MM.1S (cell line): ENCODE measurements around the gene POU2F2.

Source experiments
- DNase-seq: peaks from one replicate; pipeline ENCODE4 v3.0.0-alpha.2; 2015
- H2AFZ ChIP-seq: fragments of 300-600 bp; sonication (generic); 2 replicates; pipeline ENCODE4 v1.6.0; 2016; ENCODE audit warnings: antibody characterized with exemption, low read length
- H3F3A ChIP-seq: fragments of 300-600 bp; sonication (generic); 2 replicates; pipeline ENCODE4 v1.6.1; 2016; ENCODE audit warnings: mild to moderate bottlenecking, antibody characterized with exemption, low read length, moderate library complexity, mixed read lengths; ENCODE audit not compliant: insufficient read depth
- H3K27ac ChIP-seq: fragments of 300-600 bp; sonication (generic); 2 replicates; pipeline ENCODE4 v1.5.1; 2016; ENCODE audit warnings: mild to moderate bottlenecking, low read length
- H3K27me3 ChIP-seq: fragments of 300-600 bp; sonication (generic); replicated peaks from 2 replicates; pipeline ENCODE4 v1.6.0; 2016; ENCODE audit warnings: low read length; ENCODE audit not compliant: insufficient read depth
- H3K36me3 ChIP-seq: fragments of 300-600 bp; sonication (generic); replicated peaks from 2 replicates; pipeline ENCODE4 v1.6.1; 2016; ENCODE audit warnings: mild to moderate bottlenecking, low read length, mixed read lengths; ENCODE audit not compliant: insufficient read depth
- H3K4me1 ChIP-seq: fragments of 300-600 bp; sonication (generic); 2 replicates; pipeline ENCODE4 v1.6.1; 2016; ENCODE audit warnings: low read length, mixed read lengths
- H3K4me2 ChIP-seq: fragments of 300-600 bp; sonication (generic); 2 replicates; pipeline ENCODE4 v1.6.0; 2016; ENCODE audit warnings: low read depth, low read length
- H3K4me3 ChIP-seq: fragments of 300-600 bp; sonication (generic); 2 replicates; pipeline ENCODE4 v1.5.1; 2016; ENCODE audit warnings: low read length, mixed read lengths
- H3K79me2 ChIP-seq: fragments of 300-600 bp; sonication (generic); 2 replicates; pipeline ENCODE4 v1.6.1; 2016; ENCODE audit warnings: mixed run types, low read length, mixed read lengths
- H3K9ac ChIP-seq: fragments of 300-600 bp; sonication (generic); 2 replicates; pipeline ENCODE4 v1.6.1; 2016; ENCODE audit warnings: low read length, mixed read lengths
- H3K9me2 ChIP-seq: fragments of 300-600 bp; sonication (generic); replicated peaks from 2 replicates; pipeline ENCODE4 v1.6.1; 2016; ENCODE audit warnings: mild to moderate bottlenecking, low read length, mixed read lengths; ENCODE audit not compliant: insufficient read depth
- H3K9me3 ChIP-seq: fragments of 300-600 bp; sonication (generic); replicated peaks from 2 replicates; pipeline ENCODE4 v1.6.1; 2016; ENCODE audit warnings: mild to moderate bottlenecking, low read length, mixed read lengths; ENCODE audit not compliant: insufficient read depth
- H4K20me1 ChIP-seq: fragments of 300-600 bp; sonication (generic); 2 replicates; pipeline ENCODE4 v1.6.1; 2016; ENCODE audit warnings: mild to moderate bottlenecking, low read length, moderate library complexity, mixed read lengths; ENCODE audit not compliant: insufficient read depth
- EZH2 ChIP-seq: fragments of 300-600 bp; sonication (generic); optimal IDR thresholded peaks from 2 replicates; pipeline ENCODE3; 2017; ENCODE audit warnings: low read depth, mild to moderate bottlenecking, antibody characterized with exemption, low read length, mixed read lengths
- EZH2phosphoT487 ChIP-seq: fragments of 300-600 bp; sonication (generic); IDR thresholded peaks from 2 replicates; pipeline ENCODE4 v1.6.1; 2018; ENCODE audit warnings: antibody characterized with exemption, low read length
- TF ChIP-seq, protein P1 (sequence below): fragments of 300-600 bp; sonication (generic); IDR thresholded peaks from 2 replicates; pipeline ENCODE4 v1.5.1; 2016; ENCODE audit warnings: antibody characterized with exemption, low read length, mixed read lengths

POU2F2 gene

GRCh38 chr19:42069619-42070351 is 62.5 kb downstream of the POU2F2 start, which contains the start of gene GRIK5:
Gene GRIK5 (minus strand): TSS chr19:42070206. CDS start chr19:42065770, 4,436 bp downstream.
- no peaks in the 10 kb centered on the region for H3K79me2 ChIP-seq
- H3K27ac ChIP-seq = no peak within 1 kb of the TSS
- TF ChIP-seq EZH2phosphoT487 (no peak), EZH2 (no peak)
- TF ChIP-seq, protein P1, sequence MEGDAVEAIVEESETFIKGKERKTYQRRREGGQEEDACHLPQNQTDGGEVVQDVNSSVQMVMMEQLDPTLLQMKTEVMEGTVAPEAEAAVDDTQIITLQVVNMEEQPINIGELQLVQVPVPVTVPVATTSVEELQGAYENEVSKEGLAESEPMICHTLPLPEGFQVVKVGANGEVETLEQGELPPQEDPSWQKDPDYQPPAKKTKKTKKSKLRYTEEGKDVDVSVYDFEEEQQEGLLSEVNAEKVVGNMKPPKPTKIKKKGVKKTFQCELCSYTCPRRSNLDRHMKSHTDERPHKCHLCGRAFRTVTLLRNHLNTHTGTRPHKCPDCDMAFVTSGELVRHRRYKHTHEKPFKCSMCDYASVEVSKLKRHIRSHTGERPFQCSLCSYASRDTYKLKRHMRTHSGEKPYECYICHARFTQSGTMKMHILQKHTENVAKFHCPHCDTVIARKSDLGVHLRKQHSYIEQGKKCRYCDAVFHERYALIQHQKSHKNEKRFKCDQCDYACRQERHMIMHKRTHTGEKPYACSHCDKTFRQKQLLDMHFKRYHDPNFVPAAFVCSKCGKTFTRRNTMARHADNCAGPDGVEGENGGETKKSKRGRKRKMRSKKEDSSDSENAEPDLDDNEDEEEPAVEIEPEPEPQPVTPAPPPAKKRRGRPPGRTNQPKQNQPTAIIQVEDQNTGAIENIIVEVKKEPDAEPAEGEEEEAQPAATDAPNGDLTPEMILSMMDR = no peak
- peaks cover 57% of the 10 kb centered on the region for H3K27me3 ChIP-seq
- no peaks in the 10 kb centered on the region for H3K36me3 ChIP-seq
- H3K4me1 ChIP-seq = 0 out of 2 replicates have a peak, but pooled peaks cover under 1% of the 10 kb centered on the region
- no peak within 1 kb of the TSS for H3K4me2 ChIP-seq
- no peaks in the 10 kb centered on the region for H3K9me2 ChIP-seq
- no peak for DNase-seq
- H3F3A ChIP-seq = peaks cover 3% of the 10 kb centered on the region; the same call in 1 of the 2 replicates
- H3K9ac ChIP-seq = no peak within 1 kb of the TSS
- H3K9me3 ChIP-seq = no peaks in the 10 kb centered on the region
- no peak within 1 kb of the TSS for H2AFZ ChIP-seq
- H4K20me1 ChIP-seq = no peaks in the 10 kb centered on the region
- H3K4me3 ChIP-seq = no peak within 1 kb of the TSS

- no peaks in the 10 kb centered on the region for H3K36me3 ChIP-seq
- no peak overlapping the region for H3K27ac ChIP-seq
- no peak overlapping the region for H2AFZ ChIP-seq
- no peaks in the 10 kb centered on the region for H3K9me3 ChIP-seq
- no peaks in the 10 kb centered on the region for H3F3A ChIP-seq
- TF ChIP-seq EZH2 (no peak), EZH2phosphoT487 (no peak)
- TF ChIP-seq, protein P1 = no peak
- H3K4me2 ChIP-seq = no peak overlapping the region
- no peak overlapping the region for H3K4me3 ChIP-seq
- H4K20me1 ChIP-seq = no peaks in the 10 kb centered on the region
- no peaks in the 10 kb centered on the region for H3K79me2 ChIP-seq
- peaks cover 57% of the 10 kb centered on the region for H3K27me3 ChIP-seq
- H3K9ac ChIP-seq = no peak overlapping the region
- DNase-seq = no peak
- H3K4me1 ChIP-seq = no peaks in the 10 kb centered on the region
- H3K9me2 ChIP-seq = no peaks in the 10 kb centered on the region
These were observed 63.3 kb downstream of the POU2F2 start for GRCh38 chr19:42068756-42069571.

DNA sequence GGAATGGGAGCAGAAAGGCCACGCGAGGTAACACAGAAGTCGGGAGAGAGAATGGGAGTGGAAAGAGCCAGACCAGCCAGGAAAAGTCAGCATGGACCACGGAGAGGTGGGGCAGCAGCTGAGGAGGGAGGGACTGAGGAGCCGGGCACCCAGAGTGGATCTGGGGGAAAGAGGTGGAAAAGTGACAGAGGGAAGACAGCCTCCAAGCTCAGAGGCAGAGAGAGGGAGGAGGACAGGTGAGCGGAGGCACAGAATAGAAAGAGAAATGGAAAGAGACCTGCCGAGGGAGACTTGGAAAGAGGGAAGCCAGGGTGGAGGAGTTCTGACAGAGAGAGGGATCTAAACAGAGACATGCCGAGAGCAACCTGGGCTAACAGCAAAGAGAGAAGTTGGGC is 63.9 kb downstream of the POU2F2 start:
- Histone ChIP-seq H3K4me1 (no peaks in the 10 kb centered on the region), H3K9me3 (no peaks in the 10 kb centered on the region), H3K79me2 (no peaks in the 10 kb centered on the region), H3K27ac (no peak overlapping the region), H3K4me3 (no peak overlapping the region), H3F3A (no peaks in the 10 kb centered on the region), H4K20me1 (no peaks in the 10 kb centered on the region), H3K9me2 (no peaks in the 10 kb centered on the region), H3K9ac (no peak overlapping the region), H2AFZ (no peak overlapping the region), H3K27me3 (peaks cover 57% of the 10 kb centered on the region), H3K36me3 (no peaks in the 10 kb centered on the region), H3K4me2 (no peak overlapping the region)
- no peak for DNase-seq
- TF ChIP-seq EZH2phosphoT487 = no peak
